OCI-LY7 (cell line): ENCODE results near the gene LEF1. TPM values are rescaled to one million over a fixed set of nuclear protein-coding genes. Genes with fewer than 3 reads are reported as not detected.

ENCODE experiments used
- BruUV-seq: library from RNA; stranded (reverse); fragments of 400-500 nt; replicated peaks from 2 replicates; lab custom pipeline; 2021; lab: Mats Ljungman, UMichigan
- CTCF ChIA-PET: fragments of 300-600 bp; sonication (Branson Sonifier 250); formaldehyde crosslinking; loops from one replicate; lab custom pipeline; 2022; ENCODE audit warnings: antibody characterized with exemption; ENCODE audit not compliant: unreplicated experiment; lab: Charles Lee
- POLR2A ChIA-PET: fragments of 300-600 bp; sonication (Branson Sonifier 250); formaldehyde crosslinking; loops from one replicate; lab custom pipeline; 2022; ENCODE audit warnings: antibody characterized with exemption; lab: Charles Lee
- DNase-seq: peaks from one replicate; pipeline ENCODE4 v3.0.0-alpha.2; 2015; ENCODE audit warnings: low spot score
- H2AFZ ChIP-seq: fragments of 200-600 bp; sonication (generic), shearing (Covaris generic); 2 replicates; pipeline ENCODE4 v1.6.1; 2014; ENCODE audit warnings: mild to moderate bottlenecking, antibody characterized with exemption, low read length, moderate library complexity
- H3K27ac ChIP-seq: fragments of 200-600 bp; sonication (generic); 2 replicates; pipeline ENCODE4 v1.5.1; 2014; ENCODE audit warnings: mixed run types, low read depth, mild to moderate bottlenecking, moderate library complexity, low read length, inconsistent platforms; ENCODE audit not compliant: poor library complexity, severe bottlenecking
- H3K36me3 ChIP-seq: fragments of 200-600 bp; sonication (generic); 2 replicates; pipeline ENCODE4 v1.6.1; 2014; ENCODE audit warnings: mild to moderate bottlenecking, antibody characterized with exemption, low read length, moderate library complexity, mixed read lengths; ENCODE audit not compliant: insufficient read depth
- H3K4me1 ChIP-seq: fragments of 200-600 bp; sonication (generic); 2 replicates; pipeline ENCODE4 v1.5.1; 2014; ENCODE audit warnings: mild to moderate bottlenecking, low read length; ENCODE audit not compliant: insufficient read depth, poor library complexity, severe bottlenecking
- H3K4me2 ChIP-seq: fragments of 200-600 bp; sonication (generic); 2 replicates; pipeline ENCODE4 v1.6.1; 2014; ENCODE audit warnings: mild to moderate bottlenecking, low read length
- H3K4me3 ChIP-seq: fragments of 200-600 bp; sonication (generic); 2 replicates; pipeline ENCODE4 v1.5.1; 2014; ENCODE audit warnings: mild to moderate bottlenecking, low read depth, low read length; ENCODE audit not compliant: poor library complexity, severe bottlenecking
- H3K79me2 ChIP-seq: fragments of 200-600 bp; sonication (generic); 2 replicates; pipeline ENCODE4 v1.6.1; 2016; ENCODE audit warnings: low read depth, mild to moderate bottlenecking, low read length, moderate library complexity, mixed read lengths; ENCODE audit not compliant: insufficient read depth
- H3K9me2 ChIP-seq: fragments of 200-600 bp; sonication (generic); 2 replicates; pipeline ENCODE4 v1.6.1; 2016; ENCODE audit warnings: mild to moderate bottlenecking, low read length, mixed read lengths; ENCODE audit not compliant: insufficient read depth
- H3K9me3 ChIP-seq: fragments of 200-600 bp; sonication (generic); 2 replicates; pipeline ENCODE4 v1.6.1; 2014; ENCODE audit warnings: mild to moderate bottlenecking, mixed run types, low read length, mixed read lengths
- H4K20me1 ChIP-seq: fragments of 200-600 bp; sonication (generic); 2 replicates; pipeline ENCODE4 v1.6.1; 2014; ENCODE audit warnings: mild to moderate bottlenecking, antibody characterized with exemption, low read length, moderate library complexity, mixed read lengths; ENCODE audit not compliant: insufficient read depth
- CTCF ChIP-seq: fragments of 200-600 bp; sonication (generic); conservative IDR thresholded peaks from 2 replicates; pipeline ENCODE4 v1.5.1; 2014; ENCODE audit warnings: mild to moderate bottlenecking, antibody characterized with exemption, low read length, moderate library complexity, mixed read lengths
- EZH2phosphoT487 ChIP-seq: fragments of 200-600 bp; sonication (generic); IDR thresholded peaks from 2 replicates; pipeline ENCODE4 v1.6.1; 2018; ENCODE audit warnings: low read depth, borderline replicate concordance, mild to moderate bottlenecking, mixed run types, antibody characterized with exemption, low read length, moderate library complexity, mixed read lengths
- intact Hi-C: fragments of 100-400 bp; cut with micrococcal nuclease; formaldehyde crosslinking; loops from one replicate; pipeline ENCODE4 v1.10.0; 2022; ENCODE audit not compliant: unreplicated experiment
- total RNA-seq, 2 experiments: library from RNA; depleted of rRNA in 1 of 2; stranded (reverse); fragments of >200 nt in 1 of 2; shearing (Covaris generic) in 1 of 2; gene quantifications; 2 replicates each; pipeline ENCODE4 v1.2.3, GENCODE V29; 2014 to 2022

The LEF1 gene
- total RNA-seq, 2 experiments from 2014 or later, result 207 to 223 TPM

- CTCF ChIA-PET, result no interaction called here
- Histone ChIP-seq H3K36me3 (peaks cover 89% of the 10 kb centered on the region), H3K4me2 (no peak overlapping the region), H3K9me3 (no peaks in the 10 kb centered on the region), H3K4me3 (no peak overlapping the region), H3K9me2 (no peaks in the 10 kb centered on the region), H2AFZ (no peak overlapping the region), H3K79me2 (peaks cover 25% of the 10 kb centered on the region; the same call in 1 of the 2 replicates), H4K20me1 (no peaks in the 10 kb centered on the region), H3K27ac (peak overlapping the region; percentile 19), H3K4me1 (peaks cover 45% of the 10 kb centered on the region)
- no peak for DNase-seq
- intact Hi-C loops, result no loop called here
- BruUV-seq, result no TSS peak
- TF ChIP-seq EZH2phosphoT487, result no peak
- no peak for TF ChIP-seq CTCF
- POLR2A ChIA-PET, result interaction anchor here (0.6 to 1.6 kb wide), 2 partner anchors 11 to 88 kb away, joined by 3 to 4 read pairs; no protein-coding TSS in a partner anchor
These were observed 119.7 kb downstream of the LEF1 start for GRCh38 chr4:108048997-108049396.

- DNase-seq, result no peak
- H3K9me3 ChIP-seq, result no peaks in the 10 kb centered on the region
- H3K4me2 ChIP-seq, result no peak overlapping the region
- peaks cover 53% of the 10 kb centered on the region for H3K4me1 ChIP-seq
- intact Hi-C loops, result no loop called here
- no peak overlapping the region for H3K4me3 ChIP-seq
- H4K20me1 ChIP-seq, result no peaks in the 10 kb centered on the region
- H3K9me2 ChIP-seq, result no peaks in the 10 kb centered on the region
- ChIA-PET CTCF (interaction anchor here (0.5 kb wide), 1 partner anchor 24 kb away, joined by 3 read pairs; no protein-coding TSS in a partner anchor), POLR2A (interaction anchor here (0.6 to 2.0 kb wide), 11 partner anchors 9 to 1575 kb away, joined by 3 to 10 read pairs (median 4); no protein-coding TSS in a partner anchor)
- no TSS peak for BruUV-seq
- no peak overlapping the region for H2AFZ ChIP-seq
- peaks cover 28% of the 10 kb centered on the region; the same call in 1 of the 2 replicates for H3K79me2 ChIP-seq
- no peak overlapping the region for H3K27ac ChIP-seq
- TF ChIP-seq EZH2phosphoT487 (no peak), CTCF (no peak)
- peaks cover 81% of the 10 kb centered on the region for H3K36me3 ChIP-seq
These were observed 120.6 kb downstream of the LEF1 start for GRCh38 chr4:108048157-108048556.

GRCh38 chr4:108047199-108047598, 121.5 kb downstream of the LEF1 start:
- no TSS peak for BruUV-seq
- DNase-seq, result no peak
- H3K4me1 ChIP-seq, result peaks cover 58% of the 10 kb centered on the region
- peaks cover 71% of the 10 kb centered on the region for H3K36me3 ChIP-seq
- H3K9me3 ChIP-seq, result no peaks in the 10 kb centered on the region
- no peak overlapping the region for H3K4me2 ChIP-seq
- H4K20me1 ChIP-seq, result no peaks in the 10 kb centered on the region
- intact Hi-C loops, result no loop called here
- POLR2A ChIA-PET, result interaction anchor here (0.6 to 2.0 kb wide), 14 partner anchors 8 to 560 kb away, joined by 3 to 10 read pairs (median 4); no protein-coding TSS in a partner anchor
- CTCF ChIA-PET, result no interaction called here
- peaks cover 32% of the 10 kb centered on the region; the same call in 1 of the 2 replicates for H3K79me2 ChIP-seq
- H2AFZ ChIP-seq, result no peak overlapping the region
- H3K4me3 ChIP-seq, result no peak overlapping the region
- no peak for TF ChIP-seq CTCF
- TF ChIP-seq EZH2phosphoT487, result no peak
- no peaks in the 10 kb centered on the region for H3K9me2 ChIP-seq
- no peak overlapping the region for H3K27ac ChIP-seq
